ENCODE measurements around the gene WDR82.

DNA sequence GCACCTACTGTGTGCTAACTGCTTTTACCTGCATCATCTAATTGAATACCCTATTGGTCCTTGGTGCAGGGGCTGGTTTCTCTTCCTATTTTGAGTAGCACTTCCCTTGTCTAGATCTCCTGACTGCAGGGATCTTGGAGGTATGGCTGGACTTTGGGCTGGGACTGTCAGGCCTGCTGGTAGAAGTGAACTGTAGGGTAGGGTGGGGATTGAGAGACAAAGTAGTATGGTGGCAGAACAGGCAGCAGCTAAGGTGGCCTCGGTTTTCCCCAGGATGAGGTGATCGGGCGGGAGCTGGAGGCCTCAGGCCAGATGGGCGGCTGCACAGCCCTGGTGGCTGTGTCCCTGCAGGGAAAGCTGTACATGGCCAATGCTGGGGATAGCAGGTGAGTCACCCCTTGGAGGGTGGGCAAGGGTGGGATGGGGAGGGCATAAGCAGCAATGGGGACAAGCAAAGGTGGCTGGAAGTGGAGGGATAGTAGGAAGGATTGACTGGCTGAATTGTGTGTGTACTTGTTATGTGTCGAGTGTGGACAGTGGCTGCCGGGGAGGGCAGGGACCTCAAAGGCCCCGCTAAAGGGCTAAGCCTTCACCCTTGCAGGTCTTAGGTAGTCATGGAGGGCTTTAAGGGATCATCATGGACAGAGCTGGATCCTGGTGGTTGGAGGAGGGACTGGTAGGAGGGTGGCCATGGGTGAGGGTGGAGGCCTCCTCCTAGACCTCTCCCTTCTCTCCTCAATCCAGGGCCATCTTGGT, 30.9 kb downstream of the WDR82 start:
- no peak for TF ChIP-seq PHF8 (IDR thresholded peaks at IDR 0.05; ENCODE audit: borderline replicate concordance, low read length)
- TF ChIP-seq USF2 (CRISPR knock-in tag; IDR thresholded peaks at IDR 0.05): no peak
- TF ChIP-seq, protein P1, sequence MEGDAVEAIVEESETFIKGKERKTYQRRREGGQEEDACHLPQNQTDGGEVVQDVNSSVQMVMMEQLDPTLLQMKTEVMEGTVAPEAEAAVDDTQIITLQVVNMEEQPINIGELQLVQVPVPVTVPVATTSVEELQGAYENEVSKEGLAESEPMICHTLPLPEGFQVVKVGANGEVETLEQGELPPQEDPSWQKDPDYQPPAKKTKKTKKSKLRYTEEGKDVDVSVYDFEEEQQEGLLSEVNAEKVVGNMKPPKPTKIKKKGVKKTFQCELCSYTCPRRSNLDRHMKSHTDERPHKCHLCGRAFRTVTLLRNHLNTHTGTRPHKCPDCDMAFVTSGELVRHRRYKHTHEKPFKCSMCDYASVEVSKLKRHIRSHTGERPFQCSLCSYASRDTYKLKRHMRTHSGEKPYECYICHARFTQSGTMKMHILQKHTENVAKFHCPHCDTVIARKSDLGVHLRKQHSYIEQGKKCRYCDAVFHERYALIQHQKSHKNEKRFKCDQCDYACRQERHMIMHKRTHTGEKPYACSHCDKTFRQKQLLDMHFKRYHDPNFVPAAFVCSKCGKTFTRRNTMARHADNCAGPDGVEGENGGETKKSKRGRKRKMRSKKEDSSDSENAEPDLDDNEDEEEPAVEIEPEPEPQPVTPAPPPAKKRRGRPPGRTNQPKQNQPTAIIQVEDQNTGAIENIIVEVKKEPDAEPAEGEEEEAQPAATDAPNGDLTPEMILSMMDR (IDR thresholded peaks at IDR 0.05 in 2 of 3, conservative IDR thresholded peaks at IDR 0.05 in 1 of 3; ENCODE audit: insufficient read depth in 2 of 3, low read depth in 1 of 3, low read length in 3 of 3): no peak
- no peak for TF ChIP-seq FOXM1 (IDR thresholded peaks at IDR 0.05; ENCODE audit: low read depth)
- no peak for TF ChIP-seq FOXM1 (CRISPR knock-in tag; IDR thresholded peaks at IDR 0.05; ENCODE audit: low read depth)
- no peak for TF ChIP-seq CBFA2T2 (conservative IDR thresholded peaks at IDR 0.05)
- TF ChIP-seq CHD4 (IDR thresholded peaks at IDR 0.05; ENCODE audit: insufficient read depth, insufficient replicate concordance, low read depth, low read length, poor library complexity, severe bottlenecking): no peak
- no peak for TF ChIP-seq ATF2 (CRISPR knock-in tag; IDR thresholded peaks at IDR 0.05)
- TF ChIP-seq HDGF (IDR thresholded peaks at IDR 0.05): no peak
- no peak for TF ChIP-seq CC2D1A (IDR thresholded peaks at IDR 0.05)
- TF ChIP-seq TCF7L2 (IDR thresholded peaks at IDR 0.05; ENCODE audit: low read depth, low read length): no peak
- TF ChIP-seq RFX5 (IDR thresholded peaks at IDR 0.05; ENCODE audit: low read depth, low read length): no peak
- TF ChIP-seq, protein P2, sequence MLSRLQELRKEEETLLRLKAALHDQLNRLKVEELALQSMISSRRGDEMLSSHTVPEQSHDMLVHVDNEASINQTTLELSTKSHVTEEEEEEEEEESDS (CRISPR knock-in tag; IDR thresholded peaks at IDR 0.05): no peak
- TF ChIP-seq CHD1 (IDR thresholded peaks at IDR 0.05; ENCODE audit: low read length): no peak
- TF ChIP-seq SMC3 (conservative IDR thresholded peaks at IDR 0.05; ENCODE audit: insufficient read depth, low read depth, low read length): no peak
